ENCODE results near the gene TADA2B. TPM values are rescaled to one million over a fixed set of nuclear protein-coding genes. Genes with fewer than 3 reads are reported as not detected.

Gene TADA2B
- total and polyA plus RNA-seq, 9 of the 15 experiments (the other 6 are each of a cell fraction or from before 2014, with no cell fraction given) = 0.55 to 12.2 (median 7.5) TPM

- no peak for ATAC-seq
- no peak overlapping the region for H3K27ac ChIP-seq (ENCODE audit: extremely low read depth, low read depth, low read length)
- no peak overlapping the region for H3K9ac ChIP-seq (ENCODE audit: insufficient read depth in 1 of 2, low read depth in 2 of 2, low read length in 2 of 2)
- H3K4me1 ChIP-seq (replicated peaks in 1 of 2; ENCODE audit: control insufficient read depth in 2 of 2, insufficient read depth in 2 of 2, low read length in 2 of 2) = peaks cover 6 to 10% of the 10 kb centered on the region in 2 experiments; a peak in 4 of 5 replicates
- peaks cover 3% of the 10 kb centered on the region; the same call in 1 of the 2 replicates for H3K9me3 ChIP-seq (replicated peaks; ENCODE audit: control insufficient read depth, insufficient read depth, low read depth, low read length)
- in situ Hi-C loops (cut with MboI) (no loop called here), intact Hi-C loops (cut with micrococcal nuclease) (no loop called here)
- no peak overlapping the region for H2AFZ ChIP-seq (ENCODE audit: low read depth, low read length)
- peaks cover 4 to 8% of the 10 kb centered on the region in 2 experiments; a peak in 3 of 5 replicates for H3K27me3 ChIP-seq (ENCODE audit: control insufficient read depth in 2 of 2, insufficient read depth in 2 of 2, low read length in 2 of 2)
- H3K4me3 ChIP-seq = no peak overlapping the region
- no peaks in the 10 kb centered on the region for H3K9me1 ChIP-seq (ENCODE audit: control insufficient read depth, insufficient read depth, low read length)
- ChIA-PET CTCF (ENCODE audit: low intra/inter-chr PET ratio) (no interaction called here), POLR2A (no interaction called here)
- FAIRE-seq = no peak
- no peak overlapping the region for H3K4me2 ChIP-seq (ENCODE audit: insufficient read depth, low read length)
- H3K79me2 ChIP-seq (ENCODE audit: control insufficient read depth, insufficient read depth, low read length) = no peaks in the 10 kb centered on the region
- BruUV-seq (replicated peaks) = no TSS peak
- TF ChIP-seq KLF16 (IDR thresholded peaks at IDR 0.05) (no peak), ZNF263 (CRISPR knock-in tag; IDR thresholded peaks at IDR 0.05; ENCODE audit: borderline replicate concordance) (no peak), FOXA1 (IDR thresholded peaks at IDR 0.05; ENCODE audit: borderline replicate concordance) (no peak), ZNF764 (CRISPR knock-in tag; IDR thresholded peaks at IDR 0.05; ENCODE audit: low read depth) (no peak), ZC3H11A (IDR thresholded peaks at IDR 0.05; ENCODE audit: low read depth, low read length) (no peak), TCFL5 (CRISPR knock-in tag; conservative IDR thresholded peaks at IDR 0.05) (no peak), HCFC1 (IDR thresholded peaks at IDR 0.05; ENCODE audit: low read depth, low read length) (no peak), MAFF (IDR thresholded peaks at IDR 0.05; ENCODE audit: low read length) (no peak), SAFB (IDR thresholded peaks at IDR 0.05; ENCODE audit: borderline replicate concordance, low read depth, low read length) (no peak), DNMT1 (IDR thresholded peaks at IDR 0.05) (no peak), FOSL1 (tag; conservative IDR thresholded peaks at IDR 0.05) (no peak), CGGBP1 (CRISPR knock-in tag; IDR thresholded peaks at IDR 0.05) (no peak), TCF7L2 (IDR thresholded peaks at IDR 0.05; ENCODE audit: low read depth, low read length) (no peak)
- H3K36me3 ChIP-seq (ENCODE audit: control insufficient read depth, insufficient read depth, low read length) = no peaks in the 10 kb centered on the region
- WGBS (ENCODE audit: insufficient coverage, low coverage, missing lambda C conversion rate) = 20% methylated on average over 3 of the region's 3 CpGs
- H4K20me1 ChIP-seq (replicated peaks; ENCODE audit: control insufficient read depth, insufficient read depth, low read length) = no peaks in the 10 kb centered on the region
- no peak for DNase-seq (ENCODE audit: extremely low read depth in 1 of 4, low spot score in 3 of 4)
Observed at GRCh38 chr4:7087036-7087435, 43.9 kb downstream of the TADA2B start.

Data from K562 (cell line).